ENCODE data around the gene SLC28A1.

SLC28A1 gene

DNA sequence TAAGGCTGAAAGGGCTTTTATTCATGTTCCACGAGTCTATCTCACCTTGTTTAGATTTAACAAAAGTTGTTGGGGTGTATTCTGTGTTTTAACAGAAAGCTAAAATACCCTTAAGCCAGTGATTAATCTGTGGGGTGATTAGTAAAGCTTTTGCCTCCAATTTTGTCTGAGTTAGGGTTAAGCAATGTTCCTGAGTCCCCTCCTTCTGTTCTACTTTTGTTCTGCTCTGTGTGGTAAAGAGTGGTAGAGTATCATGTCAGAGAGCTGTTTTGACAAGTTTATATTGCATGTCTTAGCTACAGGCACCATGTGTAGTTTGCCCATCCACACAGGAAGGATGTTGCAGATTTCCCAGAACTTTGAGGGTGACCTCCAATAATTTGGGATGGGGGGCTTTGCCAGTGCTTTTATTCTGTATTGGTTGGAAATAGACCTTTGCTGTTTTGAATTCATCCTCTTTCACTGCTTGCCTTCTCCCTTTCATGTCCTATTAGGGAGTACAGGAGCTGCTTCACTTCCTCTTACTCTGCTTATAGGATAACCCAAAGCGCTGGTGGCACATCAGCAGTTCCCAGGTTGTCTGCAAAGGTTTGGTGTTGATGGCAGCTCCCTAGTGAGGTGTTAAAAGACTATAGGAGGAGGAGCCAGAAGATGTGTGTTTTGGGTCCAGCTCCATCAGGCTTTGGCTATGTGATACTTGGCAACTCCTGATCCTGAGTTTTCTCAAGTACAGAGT lies 104.6 kb downstream of the SLC28A1 start:
- no peaks in the 10 kb centered on the region for H3K27me3 ChIP-seq (ENCODE audit: insufficient read depth, low read depth)
- H2AFZ ChIP-seq (ENCODE audit: low read depth), result no peak overlapping the region
- no peak overlapping the region for H3K9ac ChIP-seq
- no peaks in the 10 kb centered on the region for H4K20me1 ChIP-seq (ENCODE audit: insufficient read depth)
- H3K27ac ChIP-seq, result no peak overlapping the region
- H3K4me1 ChIP-seq (ENCODE audit: low read depth, poor library complexity, severe bottlenecking), result peaks cover 8% of the 10 kb centered on the region
- H3K79me2 ChIP-seq (ENCODE audit: insufficient read depth, low read depth), result peaks cover 4% of the 10 kb centered on the region; the same call in 1 of the 2 replicates
- H3K4me3 ChIP-seq (IDR thresholded peaks at IDR 0.05; ENCODE audit: insufficient read depth, low read depth, low read length), result no peak overlapping the region
- no peak overlapping the region for H3K4me2 ChIP-seq
- TF ChIP-seq, protein P1, sequence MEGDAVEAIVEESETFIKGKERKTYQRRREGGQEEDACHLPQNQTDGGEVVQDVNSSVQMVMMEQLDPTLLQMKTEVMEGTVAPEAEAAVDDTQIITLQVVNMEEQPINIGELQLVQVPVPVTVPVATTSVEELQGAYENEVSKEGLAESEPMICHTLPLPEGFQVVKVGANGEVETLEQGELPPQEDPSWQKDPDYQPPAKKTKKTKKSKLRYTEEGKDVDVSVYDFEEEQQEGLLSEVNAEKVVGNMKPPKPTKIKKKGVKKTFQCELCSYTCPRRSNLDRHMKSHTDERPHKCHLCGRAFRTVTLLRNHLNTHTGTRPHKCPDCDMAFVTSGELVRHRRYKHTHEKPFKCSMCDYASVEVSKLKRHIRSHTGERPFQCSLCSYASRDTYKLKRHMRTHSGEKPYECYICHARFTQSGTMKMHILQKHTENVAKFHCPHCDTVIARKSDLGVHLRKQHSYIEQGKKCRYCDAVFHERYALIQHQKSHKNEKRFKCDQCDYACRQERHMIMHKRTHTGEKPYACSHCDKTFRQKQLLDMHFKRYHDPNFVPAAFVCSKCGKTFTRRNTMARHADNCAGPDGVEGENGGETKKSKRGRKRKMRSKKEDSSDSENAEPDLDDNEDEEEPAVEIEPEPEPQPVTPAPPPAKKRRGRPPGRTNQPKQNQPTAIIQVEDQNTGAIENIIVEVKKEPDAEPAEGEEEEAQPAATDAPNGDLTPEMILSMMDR (conservative IDR thresholded peaks at IDR 0.05; ENCODE audit: low read depth, low read length), result no peak
- no peaks in the 10 kb centered on the region for H3K36me3 ChIP-seq (ENCODE audit: insufficient read depth)

DNA sequence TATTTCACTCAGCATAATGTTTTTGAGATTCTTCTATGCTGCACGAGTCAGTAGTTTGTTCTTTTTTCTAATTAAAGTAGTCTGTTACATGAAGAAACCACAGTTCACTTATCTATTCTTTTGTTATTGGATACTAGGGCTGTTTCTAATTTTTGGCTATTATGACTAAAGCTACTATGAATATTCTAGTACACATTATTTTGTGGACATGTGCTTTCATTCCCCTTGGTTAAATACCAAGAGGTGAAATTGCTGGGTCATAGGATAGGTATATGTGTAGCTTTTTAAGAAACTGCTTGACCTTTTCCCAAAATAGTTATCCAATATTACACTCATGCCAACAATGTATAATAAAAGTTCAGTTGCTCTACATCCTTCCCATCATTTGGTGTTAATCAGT lies 106.0 kb downstream of the SLC28A1 start:
- no peaks in the 10 kb centered on the region for H3K27me3 ChIP-seq (ENCODE audit: insufficient read depth, low read depth)
- H4K20me1 ChIP-seq (ENCODE audit: insufficient read depth), result no peaks in the 10 kb centered on the region
- H3K4me1 ChIP-seq (ENCODE audit: low read depth, poor library complexity, severe bottlenecking), result peaks cover 11% of the 10 kb centered on the region
- H3K4me3 ChIP-seq (IDR thresholded peaks at IDR 0.05; ENCODE audit: insufficient read depth, low read depth, low read length), result no peak overlapping the region
- H3K27ac ChIP-seq, result no peak overlapping the region
- H3K9ac ChIP-seq, result no peak overlapping the region
- H3K36me3 ChIP-seq (ENCODE audit: insufficient read depth), result no peaks in the 10 kb centered on the region
- H3K4me2 ChIP-seq, result no peak overlapping the region
- peaks cover 4% of the 10 kb centered on the region; the same call in 1 of the 2 replicates for H3K79me2 ChIP-seq (ENCODE audit: insufficient read depth, low read depth)
- TF ChIP-seq, protein P1 (conservative IDR thresholded peaks at IDR 0.05; ENCODE audit: low read depth, low read length), result no peak
- H2AFZ ChIP-seq (ENCODE audit: low read depth), result no peak overlapping the region

DNA sequence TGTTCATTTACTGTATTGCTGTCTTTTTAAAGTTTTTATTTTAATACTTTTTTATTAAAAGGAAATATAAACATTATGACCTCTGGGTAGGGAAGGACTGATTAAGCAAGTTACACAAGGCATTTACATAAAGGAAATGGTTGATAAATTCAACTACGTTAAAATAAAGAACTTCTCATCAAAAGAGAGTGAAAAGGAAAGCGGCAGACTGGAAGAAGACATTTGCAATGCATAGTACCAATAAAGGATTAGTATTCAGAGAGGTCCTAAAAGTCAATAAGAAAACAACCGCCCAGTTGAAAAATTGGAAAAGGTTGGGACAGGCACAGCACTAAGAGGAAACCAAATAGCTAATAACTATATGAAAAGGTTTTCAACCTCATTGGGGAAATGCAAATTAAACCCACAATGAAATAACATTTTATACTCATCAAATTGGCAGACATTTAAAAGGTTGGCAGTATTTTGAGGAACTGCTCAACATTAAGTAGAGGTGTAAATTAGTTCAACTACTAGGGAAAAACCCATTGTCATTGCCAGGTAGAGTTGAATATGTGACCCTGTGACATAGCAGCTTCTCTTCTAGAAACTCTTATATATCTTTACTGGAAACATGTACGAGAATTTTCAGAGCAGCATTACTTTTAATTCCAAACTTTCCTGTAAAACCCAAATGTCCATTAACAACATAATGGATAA lies 106.7 kb downstream of the SLC28A1 start:
- no peak overlapping the region for H2AFZ ChIP-seq (ENCODE audit: low read depth)
- TF ChIP-seq, protein P1 (conservative IDR thresholded peaks at IDR 0.05; ENCODE audit: low read depth, low read length), result no peak
- no peaks in the 10 kb centered on the region for H3K27me3 ChIP-seq (ENCODE audit: insufficient read depth, low read depth)
- no peak overlapping the region for H3K4me3 ChIP-seq (IDR thresholded peaks at IDR 0.05; ENCODE audit: insufficient read depth, low read depth, low read length)
- H3K79me2 ChIP-seq (ENCODE audit: insufficient read depth, low read depth), result peaks cover 4% of the 10 kb centered on the region; the same call in 1 of the 2 replicates
- H3K4me1 ChIP-seq (ENCODE audit: low read depth, poor library complexity, severe bottlenecking), result peaks cover 17% of the 10 kb centered on the region
- no peak overlapping the region for H3K27ac ChIP-seq
- H3K9ac ChIP-seq, result no peak overlapping the region
- no peak overlapping the region for H3K4me2 ChIP-seq
- H3K36me3 ChIP-seq (ENCODE audit: insufficient read depth), result no peaks in the 10 kb centered on the region
- H4K20me1 ChIP-seq (ENCODE audit: insufficient read depth), result no peaks in the 10 kb centered on the region

DNA sequence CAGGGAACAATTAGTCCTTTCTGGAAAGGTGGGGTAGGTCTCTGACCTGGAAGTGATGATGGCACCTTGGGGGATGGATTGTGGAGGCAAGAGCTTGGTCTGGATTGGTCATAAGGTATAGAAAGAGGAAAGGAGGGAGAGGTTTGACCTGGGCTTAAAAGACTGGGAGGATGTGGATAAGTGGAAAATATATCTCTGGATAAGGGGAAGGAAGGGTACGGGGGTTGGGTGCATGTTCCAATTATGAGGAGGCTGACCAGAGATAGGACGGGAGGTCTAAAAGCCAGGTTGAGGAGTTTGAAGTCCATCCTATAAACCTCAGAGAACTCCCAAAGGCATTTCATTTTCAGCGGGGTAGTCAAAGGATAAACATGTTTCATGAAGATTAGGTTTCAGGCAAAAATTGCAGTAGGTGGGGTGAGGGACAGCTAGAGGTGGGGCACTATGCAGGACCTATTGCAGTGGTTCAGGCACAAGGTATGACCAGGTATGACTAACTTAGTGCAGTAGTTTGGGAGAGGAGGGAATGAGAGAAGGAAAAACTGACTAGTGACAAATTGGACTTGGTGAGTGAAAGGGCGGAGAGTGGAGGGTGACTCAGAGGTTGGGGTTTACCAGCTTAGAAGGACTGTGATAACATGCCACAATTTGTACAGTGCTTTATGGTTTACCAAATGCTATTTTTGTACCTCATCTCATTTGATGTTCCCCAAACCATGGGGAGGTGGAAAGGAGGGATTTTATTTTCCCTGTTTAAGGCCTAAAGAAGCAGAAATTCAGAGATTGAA lies 107.9 kb downstream of the SLC28A1 start:
- Histone ChIP-seq H3K27ac (no peak overlapping the region), H3K79me2 (ENCODE audit: insufficient read depth, low read depth) (no peaks in the 10 kb centered on the region; the same call in 1 of the 2 replicates), H3K4me2 (no peak overlapping the region), H4K20me1 (ENCODE audit: insufficient read depth) (no peaks in the 10 kb centered on the region), H2AFZ (ENCODE audit: low read depth) (no peak overlapping the region), H3K4me1 (ENCODE audit: low read depth, poor library complexity, severe bottlenecking) (peaks cover 19% of the 10 kb centered on the region), H3K27me3 (ENCODE audit: insufficient read depth, low read depth) (no peaks in the 10 kb centered on the region), H3K4me3 (IDR thresholded peaks at IDR 0.05; ENCODE audit: insufficient read depth, low read depth, low read length) (no peak overlapping the region), H3K36me3 (ENCODE audit: insufficient read depth) (no peaks in the 10 kb centered on the region), H3K9ac (no peak overlapping the region)
- TF ChIP-seq, protein P1 (conservative IDR thresholded peaks at IDR 0.05; ENCODE audit: low read depth, low read length), result no peak

All from KMS-11 (cell line).